ENCODE data around the gene NOPCHAP1.
"Not testable (repeated sequence)": the region's sequence is repeated elsewhere in the genome, so short reads cannot be mapped to it uniquely, and the experiment has no call there.

NOPCHAP1 gene

GRCh38 chr12:104944252-104944651 lies 41.9 kb upstream of the NOPCHAP1 start:
- H3K4me3 ChIP-seq (ENCODE audit: low read depth, low read length): no peak overlapping the region
- TF ChIP-seq CTCF (IDR thresholded peaks at IDR 0.05; ENCODE audit: low read depth, low read length) (no peak), MYC (IDR thresholded peaks at IDR 0.05; ENCODE audit: low read depth, low read length) (no peak), POLR2A (IDR thresholded peaks at IDR 0.05; ENCODE audit: extremely low read depth, insufficient read length) (no peak), MAX (IDR thresholded peaks at IDR 0.05; ENCODE audit: low read depth, low read length) (no peak)
- no peak for DNase-seq (ENCODE audit: low read depth)

- not testable (repeated sequence) for H3K4me3 ChIP-seq (ENCODE audit: low read depth, low read length); DNase-seq (ENCODE audit: low read depth)
Measured at GRCh38 chr12:104948716-104949115, 37.4 kb upstream of the NOPCHAP1 start.

- no peak overlapping the region for H3K4me3 ChIP-seq (ENCODE audit: low read depth, low read length)
- TF ChIP-seq MAX (IDR thresholded peaks at IDR 0.05; ENCODE audit: low read depth, low read length) (no peak), POLR2A (IDR thresholded peaks at IDR 0.05; ENCODE audit: extremely low read depth, insufficient read length) (no peak), CTCF (IDR thresholded peaks at IDR 0.05; ENCODE audit: low read depth, low read length) (no peak), MYC (IDR thresholded peaks at IDR 0.05; ENCODE audit: low read depth, low read length) (no peak)
- no peak for DNase-seq (ENCODE audit: low read depth)
Measured at GRCh38 chr12:104951759-104952509, 34.2 kb upstream of the NOPCHAP1 start.

- no peak for DNase-seq (ENCODE audit: low read depth)
- no peak for TF ChIP-seq POLR2A (IDR thresholded peaks at IDR 0.05; ENCODE audit: extremely low read depth, insufficient read length)
- TF ChIP-seq MAX (IDR thresholded peaks at IDR 0.05; ENCODE audit: low read depth, low read length): no peak
- TF ChIP-seq CTCF (IDR thresholded peaks at IDR 0.05; ENCODE audit: low read depth, low read length): no peak
- TF ChIP-seq MYC (IDR thresholded peaks at IDR 0.05; ENCODE audit: low read depth, low read length): no peak
- H3K4me3 ChIP-seq (ENCODE audit: low read depth, low read length): no peak overlapping the region
Measured at GRCh38 chr12:104952816-104953215, 33.3 kb upstream of the NOPCHAP1 start.

- no peak overlapping the region for H3K4me3 ChIP-seq (ENCODE audit: low read depth, low read length)
- no peak for DNase-seq (ENCODE audit: low read depth)
Measured at GRCh38 chr12:104953323-104953722, 32.8 kb upstream of the NOPCHAP1 start.

More at GRCh38 chr12:104953323-104953722, 32.8 kb upstream of the NOPCHAP1 start:
- TF ChIP-seq MYC (IDR thresholded peaks at IDR 0.05; ENCODE audit: low read depth, low read length) (no peak), CTCF (IDR thresholded peaks at IDR 0.05; ENCODE audit: low read depth, low read length) (no peak), MAX (IDR thresholded peaks at IDR 0.05; ENCODE audit: low read depth, low read length) (no peak), POLR2A (IDR thresholded peaks at IDR 0.05; ENCODE audit: extremely low read depth, insufficient read length) (no peak)

Data from NB4 (cell line).